NCI-H524 treated with DMSO at 0.1 percent for 48 hours (cell line): ENCODE data around the gene TMEM143.

Experiments
- DNase-seq: peaks from one replicate; lab custom pipeline; 2025; lab: John Stamatoyannopoulos, UW

The TMEM143 gene

DNA sequence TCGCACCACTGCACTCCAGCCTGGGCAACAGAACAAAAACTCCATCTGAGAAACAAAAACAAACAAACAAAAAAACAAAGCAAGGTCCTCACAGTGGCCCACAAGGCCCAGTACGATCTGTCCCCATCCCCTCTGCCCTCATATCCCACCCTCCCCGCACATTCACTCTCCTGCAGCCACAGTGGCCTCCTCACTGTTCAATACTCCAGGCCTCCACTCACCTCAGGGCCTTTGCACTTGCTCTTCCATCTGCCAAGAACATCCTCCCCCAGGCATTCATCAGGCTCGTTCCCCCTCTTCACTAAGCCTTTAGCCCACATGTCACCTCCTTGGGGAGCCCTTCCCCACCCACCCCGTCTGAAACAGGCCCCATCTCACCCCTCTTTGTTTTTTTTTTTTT is 4.6 kb downstream of the TMEM143 start:
- DNase-seq: no peak

DNA sequence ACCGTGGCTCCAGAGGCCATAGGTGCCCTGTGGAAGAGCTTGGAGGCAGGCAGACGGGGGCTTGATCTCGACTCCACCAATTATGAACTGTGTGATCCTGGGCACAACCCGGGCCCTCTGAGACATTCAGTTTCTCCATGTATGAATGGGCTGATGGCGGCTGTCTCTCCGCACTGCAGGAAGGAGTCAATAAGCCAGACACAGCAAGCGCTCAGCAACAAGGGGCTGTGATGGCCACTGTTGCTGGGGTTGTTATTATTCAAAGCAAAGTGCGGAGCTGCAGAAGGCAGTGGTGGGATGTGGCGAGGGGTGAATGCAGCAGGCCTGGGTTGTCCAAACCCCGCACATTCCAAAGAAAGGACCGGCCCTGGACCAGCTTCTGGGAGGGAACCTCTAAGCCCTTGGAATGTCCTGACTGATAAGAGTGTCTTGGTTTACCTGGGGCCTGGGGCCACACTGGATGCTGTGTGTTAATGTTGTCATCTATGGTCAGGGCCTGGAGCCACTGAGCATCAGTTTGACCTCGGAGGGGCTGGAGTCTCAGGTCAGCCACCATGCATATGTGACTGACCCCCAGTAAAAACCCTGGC is 8.3 kb downstream of the TMEM143 start:
- no peak for DNase-seq

DNA sequence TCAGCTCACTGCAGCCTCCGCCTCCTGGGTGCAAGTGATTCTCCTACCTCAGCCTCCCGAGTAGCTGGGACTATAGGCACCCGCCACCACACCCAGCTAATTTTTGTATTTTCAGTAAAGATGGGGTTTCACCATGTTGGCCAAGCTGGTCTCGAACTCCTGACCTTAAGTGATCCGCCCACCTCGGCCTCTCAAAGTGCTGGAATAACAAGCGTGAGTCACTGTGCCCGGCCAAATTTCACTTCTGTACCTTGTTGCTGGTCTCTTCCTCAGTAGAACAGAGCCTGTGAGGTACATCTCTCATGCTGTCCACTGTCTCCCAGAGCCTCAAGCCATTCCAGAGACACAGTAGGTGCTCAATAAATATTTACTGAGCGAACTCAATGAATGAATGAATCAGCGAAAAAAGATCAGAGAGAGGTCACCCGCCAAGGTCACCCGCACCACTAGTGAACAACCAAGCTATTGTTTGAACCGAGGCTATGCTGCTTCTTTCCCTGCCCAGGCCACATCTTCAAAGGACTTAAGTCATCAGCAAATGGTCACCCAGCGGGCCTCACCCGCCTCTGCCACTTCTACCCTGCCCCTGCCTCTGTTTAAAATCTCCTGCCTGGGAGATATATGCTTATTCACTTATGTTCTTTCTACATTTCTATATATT is 9.3 kb downstream of the TMEM143 start:
- no peak for DNase-seq

DNA sequence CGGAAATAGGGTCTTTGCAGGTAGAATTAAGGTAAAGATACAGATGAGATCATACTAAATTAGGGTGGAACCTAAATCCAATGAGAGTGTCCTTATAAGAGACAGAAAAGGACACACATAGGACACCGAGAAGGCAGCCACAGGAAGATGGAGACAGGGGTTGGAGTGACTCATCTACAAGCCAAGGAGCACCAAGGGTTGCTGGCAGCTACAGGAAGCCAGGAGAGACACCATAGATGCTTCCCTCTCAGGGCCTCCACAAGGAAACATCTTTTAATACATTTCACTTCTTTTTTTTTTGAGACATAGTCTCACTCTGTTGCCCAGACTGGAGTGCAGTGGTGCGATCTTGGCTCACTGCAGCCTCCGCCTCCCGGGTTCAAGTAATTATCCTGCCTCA is 10.1 kb downstream of the TMEM143 start:
- DNase-seq: no peak

DNA sequence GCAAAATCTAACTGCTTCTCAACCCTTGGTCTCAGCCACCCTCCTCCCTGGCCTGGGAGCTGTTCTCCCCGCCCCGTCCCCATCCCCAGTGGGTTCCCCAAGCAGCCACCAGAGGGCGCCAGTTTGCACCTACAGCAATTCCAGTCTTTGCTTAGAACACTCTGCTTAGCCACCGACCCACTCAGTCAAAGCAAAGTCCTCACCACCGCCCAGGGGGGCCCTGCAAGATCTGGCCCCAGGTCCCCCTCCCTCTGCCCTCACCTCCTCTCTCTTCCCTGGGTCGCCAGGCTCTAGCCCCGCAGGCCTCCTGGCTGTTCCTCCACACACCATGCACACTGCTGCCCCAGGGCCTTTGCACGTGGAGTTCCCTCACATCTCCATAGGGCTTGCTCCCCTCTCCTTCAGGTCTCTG is 12.4 kb downstream of the TMEM143 start:
- peak; percentile 35 for DNase-seq

DNA sequence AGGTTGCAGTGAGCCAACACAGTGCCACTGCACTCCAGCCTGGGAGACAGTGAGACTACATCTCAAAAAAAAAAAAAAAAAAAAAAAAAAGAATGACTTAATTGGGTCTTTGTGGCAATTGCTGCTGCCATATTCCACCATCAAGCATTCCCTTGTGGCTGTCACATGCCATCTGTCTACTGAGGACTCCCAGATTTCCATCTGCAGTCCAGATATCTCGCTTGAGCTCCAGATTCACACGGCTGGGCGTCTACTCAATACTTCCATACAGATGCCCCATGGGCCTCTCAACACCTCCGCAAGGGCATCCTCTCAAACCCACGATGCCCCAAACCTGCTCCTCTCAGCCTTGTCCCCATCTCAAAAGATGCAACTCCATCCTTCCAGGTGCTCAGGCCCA is 12.9 kb downstream of the TMEM143 start:
- DNase-seq: peak; percentile 73

DNA sequence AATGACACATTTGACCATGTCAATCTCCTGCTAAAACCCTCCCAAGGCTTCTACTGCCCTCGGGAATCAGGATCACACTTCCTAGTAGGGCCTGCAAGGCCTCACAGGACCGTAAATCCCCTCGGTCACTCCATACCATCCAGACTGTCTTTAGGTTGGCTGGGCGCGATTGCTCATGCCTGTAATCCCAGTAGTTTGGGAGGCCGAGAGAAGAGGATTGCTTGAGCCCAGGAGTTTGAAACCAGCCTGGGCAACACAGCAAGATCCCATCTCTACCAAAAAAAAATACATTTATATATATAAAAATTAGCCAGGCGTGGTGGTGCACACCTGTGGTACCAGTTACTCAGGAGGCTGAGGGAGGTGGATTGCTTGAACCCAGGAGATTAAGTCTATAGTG is 15.0 kb downstream of the TMEM143 start:
- no peak for DNase-seq

DNA sequence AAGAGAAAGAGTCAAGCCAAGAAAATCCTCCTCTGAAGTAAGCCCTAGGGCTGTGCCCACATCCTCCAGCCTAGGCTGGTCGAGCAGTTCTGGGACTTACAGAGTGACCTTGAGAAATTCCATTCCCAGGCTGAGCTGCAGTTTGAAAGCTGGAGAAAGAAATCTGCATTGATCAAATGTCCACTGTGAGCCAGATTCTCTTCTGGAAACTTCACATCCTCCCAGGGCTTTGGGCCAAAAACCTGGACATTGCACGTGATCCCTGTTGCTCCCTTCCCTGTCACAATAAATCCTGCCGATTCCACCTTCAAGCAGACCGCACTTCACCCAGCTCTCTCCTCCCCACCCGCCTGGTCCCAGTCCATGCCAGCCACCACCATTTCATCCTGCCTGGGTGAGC is 15.7 kb downstream of the TMEM143 start:
- DNase-seq: no peak

DNA sequence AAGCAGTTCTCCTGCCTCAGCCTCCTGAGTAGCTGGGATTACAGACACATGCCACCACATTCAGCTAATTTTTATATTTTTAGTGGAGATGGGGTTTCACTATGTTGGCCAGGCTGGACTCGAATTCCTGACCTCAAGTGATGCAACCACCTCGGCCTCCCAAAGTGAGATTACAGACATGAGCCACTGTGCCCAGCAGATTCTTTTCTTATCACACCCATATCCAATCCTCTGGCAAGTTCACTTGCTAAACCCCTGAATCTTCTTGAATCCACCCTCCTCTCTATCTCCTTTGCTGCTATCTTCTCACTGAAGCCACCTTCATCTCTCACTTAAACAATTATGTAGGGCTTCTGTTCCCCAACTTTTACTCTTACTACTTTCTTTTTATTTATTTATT is 17.5 kb downstream of the TMEM143 start:
- DNase-seq: no peak

DNA sequence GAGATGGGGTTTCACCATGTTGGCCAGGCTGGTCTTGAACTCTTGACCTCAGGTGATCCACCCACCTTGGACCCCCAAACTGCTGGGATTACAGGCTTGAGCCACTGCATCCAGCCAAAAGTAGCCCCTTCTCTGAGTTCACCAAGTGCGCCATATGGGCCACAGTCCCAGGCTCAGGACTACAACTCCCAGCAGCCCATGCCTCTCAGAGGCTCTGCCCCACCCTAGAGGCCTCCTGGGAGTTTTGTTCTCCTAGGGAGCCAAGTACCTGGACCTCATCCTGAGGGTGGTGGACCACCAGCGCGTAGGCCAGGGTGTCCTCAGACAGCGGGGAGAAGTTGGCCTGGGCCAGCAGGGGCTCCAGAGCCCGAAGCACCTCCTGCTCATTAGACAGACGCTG is 18.8 kb downstream of the TMEM143 start:
- peak; percentile 32 for DNase-seq

DNA sequence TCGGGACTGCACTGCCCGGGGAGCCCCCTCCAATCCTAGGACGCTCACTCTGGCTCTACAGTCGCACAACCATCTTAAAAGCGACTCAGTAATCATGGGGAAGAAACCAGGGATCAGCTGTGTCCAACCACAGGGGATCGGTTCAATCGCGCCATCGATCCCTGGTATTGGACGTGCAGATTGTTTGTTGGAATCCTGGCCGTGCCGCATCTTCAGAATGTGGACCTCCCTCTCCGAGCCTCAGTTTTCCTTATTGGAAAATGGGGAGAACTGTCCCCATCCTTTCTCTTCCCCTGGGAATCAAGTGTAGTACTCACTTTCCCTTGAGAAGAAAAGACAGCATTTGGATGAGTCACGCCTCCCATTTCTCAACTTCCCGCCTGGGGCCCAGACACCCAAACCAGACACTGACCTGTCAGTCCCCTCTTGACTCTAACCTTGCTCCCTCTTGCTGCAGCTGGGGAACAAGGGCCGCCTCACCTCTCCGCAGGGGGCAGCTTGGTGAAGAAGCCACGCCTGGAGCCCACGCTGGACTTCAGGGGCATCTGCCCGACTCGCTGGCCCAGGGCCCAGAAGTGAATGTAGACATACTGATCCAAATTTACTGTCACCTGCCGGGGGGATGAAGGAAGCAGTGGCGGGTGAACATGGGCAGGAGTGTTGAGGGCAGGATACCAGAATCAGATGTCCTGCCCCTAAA is 20.7 kb downstream of the TMEM143 start:
- no peak for DNase-seq

DNA sequence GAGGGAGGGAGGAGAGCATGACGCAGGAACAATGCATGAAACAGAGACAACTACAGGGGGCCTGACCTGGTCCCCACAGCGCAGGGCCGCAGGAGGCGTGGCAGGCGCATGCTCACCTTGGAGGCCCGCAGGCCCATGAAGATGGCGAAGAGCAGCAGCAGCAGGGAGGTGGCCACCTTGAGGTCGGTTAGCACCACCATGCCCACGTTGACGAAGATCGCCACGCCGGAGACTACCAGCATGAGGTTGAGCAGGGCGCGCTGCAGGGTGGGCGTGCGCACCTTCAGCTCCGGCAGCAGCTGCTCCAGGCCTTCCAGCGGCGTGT is 21.4 kb downstream of the TMEM143 start:
- DNase-seq: no peak

DNA sequence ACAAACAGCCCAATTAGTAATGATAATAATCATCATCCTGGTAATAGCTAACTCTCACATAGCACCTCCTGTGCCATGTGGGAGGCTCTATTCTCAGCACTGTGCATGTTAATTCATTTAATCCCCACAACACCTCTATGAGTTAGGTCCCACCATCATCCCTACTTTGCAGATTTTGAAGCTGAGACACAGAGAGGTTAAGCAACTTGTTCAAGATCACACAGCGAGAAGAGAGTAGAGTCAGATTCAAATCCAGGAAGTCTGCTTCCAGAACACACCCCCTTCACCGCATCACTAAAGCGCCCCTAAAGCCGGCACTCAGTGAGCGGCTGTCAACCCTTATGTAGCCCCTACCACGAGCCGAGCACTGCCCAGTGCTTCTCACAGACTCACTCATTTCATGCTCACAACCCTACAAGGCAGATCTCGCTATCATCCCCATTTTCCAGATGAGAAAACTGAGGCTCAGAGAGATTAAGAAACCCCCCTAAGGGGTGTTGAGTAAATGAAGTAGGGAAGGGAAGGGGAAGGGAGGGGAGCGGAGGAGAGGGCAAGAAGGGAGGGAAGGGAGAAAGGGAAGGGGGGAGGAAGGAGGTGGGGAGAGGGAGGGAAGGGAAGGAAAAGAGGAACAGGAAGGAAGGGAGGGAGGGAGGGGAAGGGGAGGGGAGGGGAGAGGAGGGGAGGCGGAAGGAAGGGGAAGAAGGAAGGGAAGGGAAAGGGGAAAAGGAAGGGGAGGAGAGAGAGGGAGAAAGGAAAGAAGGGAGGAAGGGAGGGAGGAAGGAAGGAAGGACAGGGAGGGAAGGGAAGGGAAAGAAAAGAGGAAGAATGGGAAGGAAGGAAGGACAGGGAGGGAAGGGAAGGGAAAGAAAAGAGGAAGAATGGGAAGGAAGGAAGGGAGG is 22.0 kb downstream of the TMEM143 start:
- no peak for DNase-seq

DNA sequence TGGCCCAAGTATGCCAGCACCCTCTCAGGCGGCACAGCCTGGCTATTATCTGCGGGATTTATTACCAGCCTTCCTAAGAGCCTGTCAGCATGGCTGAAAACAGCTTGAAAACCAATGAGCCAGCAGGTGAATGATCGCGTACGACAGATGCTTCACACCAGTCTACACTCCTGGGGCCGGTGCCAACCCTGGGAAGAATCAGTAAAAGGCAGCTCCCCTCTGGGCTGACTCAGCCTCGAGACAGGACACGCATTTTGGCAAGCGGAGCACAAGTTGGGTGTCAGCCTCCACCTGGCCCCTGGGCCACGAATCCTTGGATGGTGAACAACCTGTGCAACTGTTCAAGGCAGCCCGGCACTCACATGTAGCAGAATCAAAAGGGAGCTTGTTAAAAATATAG is 22.7 kb downstream of the TMEM143 start:
- peak; percentile 97 for DNase-seq

DNA sequence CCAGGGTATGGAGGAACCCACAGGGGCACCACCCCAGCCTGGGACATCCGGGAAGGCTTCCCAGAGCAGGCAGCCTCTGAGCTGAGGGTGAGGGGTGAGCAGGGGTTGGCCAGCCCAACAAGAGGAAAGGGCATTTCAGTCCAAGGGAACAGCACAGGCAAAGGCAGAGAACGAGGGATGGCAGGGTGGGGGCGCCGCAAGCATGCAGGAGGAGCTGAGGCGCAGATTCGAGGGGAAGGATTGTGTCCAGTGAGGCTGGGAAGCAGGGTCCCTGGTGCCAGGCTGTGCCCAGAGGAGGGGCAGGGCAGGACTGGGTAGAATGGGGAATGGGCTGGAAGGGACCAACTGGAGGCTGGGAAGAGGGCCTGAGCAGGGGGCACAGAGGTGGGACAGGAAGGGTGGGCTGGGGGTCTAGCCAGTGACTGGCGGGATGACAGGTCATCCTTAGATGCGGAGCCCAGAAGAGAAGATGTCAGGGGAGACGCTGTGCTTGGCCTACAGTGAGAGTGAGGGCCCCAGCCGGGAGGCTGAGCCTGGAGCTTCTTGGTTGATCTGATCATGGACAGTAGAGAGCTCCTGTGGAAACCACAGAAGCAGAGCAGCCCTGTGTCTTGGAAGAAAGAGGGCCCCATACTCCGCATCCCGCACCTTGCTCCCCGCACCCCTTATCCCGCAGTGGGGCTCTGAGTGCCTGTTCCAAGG is 24.8 kb downstream of the TMEM143 start:
- no peak for DNase-seq

DNA sequence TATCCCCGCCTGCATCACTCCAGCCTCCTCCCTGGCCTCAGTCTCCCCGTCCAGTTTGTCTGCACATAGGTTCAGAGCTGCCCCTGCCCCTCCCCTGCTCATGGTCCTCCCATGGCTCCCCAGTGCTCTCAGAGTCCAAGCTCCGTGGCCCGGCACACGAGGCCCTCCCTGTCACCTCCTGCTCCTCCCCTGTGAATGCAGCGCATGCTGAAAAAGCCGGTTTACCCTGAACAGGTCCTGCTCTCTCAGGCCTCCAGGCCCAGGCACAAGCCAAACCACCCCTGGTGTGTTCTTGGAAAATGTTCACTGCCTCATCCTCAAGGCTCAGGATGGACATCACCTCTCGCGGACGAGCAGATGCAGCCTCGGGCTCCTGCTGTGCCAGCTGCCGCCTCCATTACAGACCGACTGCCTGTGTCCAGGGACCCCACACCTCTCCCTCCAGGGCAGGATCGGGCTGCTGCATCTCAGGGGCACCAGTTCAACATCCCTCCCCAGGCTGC is 25.4 kb downstream of the TMEM143 start:
- DNase-seq: no peak

DNA sequence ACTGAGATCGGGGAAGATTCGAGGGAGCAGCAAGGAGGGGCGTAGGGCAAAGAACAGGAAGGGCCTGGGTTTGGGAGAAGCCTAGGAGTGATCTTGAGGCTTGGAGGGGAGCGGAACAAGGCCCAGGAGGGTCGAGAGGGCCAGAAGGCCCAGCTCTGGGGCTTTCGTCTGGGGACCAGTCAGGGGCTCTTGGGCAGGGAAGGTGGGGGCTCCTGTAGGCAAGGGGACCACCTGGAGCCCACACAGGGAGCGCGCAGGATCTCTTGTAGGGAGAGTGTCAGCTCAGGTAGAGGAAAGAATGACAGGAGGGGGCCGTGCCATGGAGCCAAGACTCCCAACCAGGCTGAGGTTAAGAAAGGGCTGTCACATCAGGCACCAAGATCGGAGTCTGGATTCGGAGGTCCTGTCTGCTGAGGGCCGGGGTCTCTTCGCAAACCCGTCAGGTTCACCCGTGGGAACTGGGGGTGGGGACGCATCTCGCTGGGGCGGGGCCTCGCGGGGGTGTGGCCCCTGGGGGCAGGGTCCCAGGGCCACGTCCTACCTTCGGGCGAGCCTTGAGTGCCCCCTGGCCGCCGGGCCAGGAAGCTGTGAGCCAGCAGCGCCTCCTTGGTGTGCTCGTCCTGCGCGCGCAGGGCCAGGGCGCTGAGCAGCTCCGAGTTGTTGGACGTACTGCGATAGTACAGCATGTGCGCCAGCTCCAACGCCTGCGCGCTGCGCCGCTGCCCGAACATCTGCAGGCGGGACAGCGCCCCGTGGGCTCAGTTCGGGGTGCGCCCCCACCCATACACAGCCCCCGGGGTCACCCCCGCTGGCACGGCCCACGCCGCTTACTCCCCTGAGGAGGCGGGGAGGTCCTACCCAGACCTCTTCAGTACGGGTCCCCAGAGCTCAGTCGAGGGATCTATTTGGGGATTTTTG is 30.0 kb downstream of the TMEM143 start:
- peak; percentile 53 for DNase-seq

DNA sequence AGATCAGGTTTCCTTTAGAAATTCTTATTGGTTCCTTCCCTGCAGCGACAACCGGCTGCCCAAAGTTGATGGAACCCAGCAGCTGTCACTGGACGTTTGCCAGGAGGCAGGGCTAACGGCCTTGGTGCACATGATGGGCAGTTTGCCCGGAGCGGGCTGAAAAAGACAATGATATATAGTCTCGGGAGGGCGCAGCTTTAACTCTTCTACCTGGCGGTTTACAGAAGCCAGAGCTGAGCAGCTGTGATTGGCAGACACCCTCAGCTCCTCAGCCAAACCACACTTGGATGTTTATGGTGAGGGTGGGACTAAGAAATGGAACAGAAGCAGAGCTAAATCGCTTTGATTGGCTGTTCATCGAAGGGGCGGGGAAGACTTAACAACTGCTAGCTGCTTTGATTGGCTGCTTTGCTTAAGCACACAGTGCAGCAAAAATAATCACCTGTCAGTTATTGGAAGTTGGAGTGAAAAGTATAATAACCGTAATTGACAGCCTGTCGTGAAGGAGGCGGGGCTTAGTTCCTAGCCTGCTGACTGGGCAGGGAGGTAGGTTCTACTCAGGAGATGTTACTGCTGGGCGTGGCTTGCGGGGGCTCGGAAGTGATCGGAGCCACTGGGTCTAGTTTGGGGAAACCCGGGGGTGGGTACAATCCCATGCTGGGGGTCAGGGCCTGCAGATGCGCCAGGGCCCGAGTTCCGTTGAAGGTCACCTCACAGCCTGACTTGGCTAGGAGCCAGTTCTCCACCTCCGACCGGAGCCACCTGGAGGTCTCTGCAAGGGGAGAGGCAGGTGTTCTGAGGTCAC is 30.9 kb downstream of the TMEM143 start:
- peak; percentile 100 for DNase-seq

DNA sequence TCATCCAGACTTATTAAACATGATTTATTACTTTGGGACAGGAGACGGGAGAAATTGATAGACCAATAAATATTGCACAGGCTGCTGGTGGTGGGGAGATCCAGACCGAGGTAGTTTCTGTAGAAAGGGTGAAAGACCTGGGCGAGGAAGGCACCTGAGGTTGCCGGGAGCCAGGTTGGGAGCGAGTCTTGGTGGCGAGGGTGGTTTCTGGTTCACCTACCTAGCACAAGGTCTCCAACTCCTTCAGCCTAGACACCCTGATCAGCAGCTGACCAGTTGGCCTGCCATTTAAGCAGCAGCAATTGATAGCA is 31.4 kb downstream of the TMEM143 start:
- DNase-seq: no peak
